Neural cell (in vitro differentiated cells): ENCODE measurements around the gene MAP1LC3B2. TPM values are rescaled to one million over a fixed set of nuclear protein-coding genes. Genes with fewer than 3 reads are reported as not detected.

Experiments used
- H2AFZ ChIP-seq: fragments of 200-600, 300-800 bp; sonication (generic), shearing (Covaris generic); 2 replicates; pipeline ENCODE4 v1.6.0; 2014; ENCODE audit warnings: low read depth, mild to moderate bottlenecking, antibody characterized with exemption, low read length, moderate library complexity
- H3F3A ChIP-seq: fragments of 200-600 bp; shearing (Covaris generic); 2 replicates; pipeline ENCODE4 v1.6.1; 2016; ENCODE audit warnings: mild to moderate bottlenecking, moderate library complexity, mixed read lengths, antibody characterized with exemption, low read length; ENCODE audit not compliant: insufficient read depth, poor library complexity, severe bottlenecking
- H3K27ac ChIP-seq: fragments of 200-600, 300-800 bp; sonication (generic), shearing (Covaris generic); 2 replicates; pipeline ENCODE4 v1.5.1; 2014; ENCODE audit warnings: mild to moderate bottlenecking, low read length, moderate library complexity
- H3K27me3 ChIP-seq: fragments of 300-800, 200-600 bp; sonication (generic), shearing (Covaris generic); 2 replicates; pipeline ENCODE4 v1.6.0; 2014; ENCODE audit warnings: mild to moderate bottlenecking, low read depth, low read length, moderate library complexity; ENCODE audit not compliant: insufficient read depth
- H3K36me3 ChIP-seq: fragments of 300-800, 200-600 bp; sonication (generic), shearing (Covaris generic); 2 replicates; pipeline ENCODE4 v1.5.1; 2014; ENCODE audit warnings: mild to moderate bottlenecking, antibody characterized with exemption, low read length, moderate library complexity; ENCODE audit not compliant: insufficient read depth
- H3K4me2 ChIP-seq: fragments of 300-800, 200-600 bp; sonication (generic), shearing (Covaris generic); 2 replicates; pipeline ENCODE4 v1.6.0; 2014; ENCODE audit warnings: mild to moderate bottlenecking, low read length
- H3K4me3 ChIP-seq: fragments of 300-800, 200-600 bp; sonication (generic), shearing (Covaris generic); 2 replicates; pipeline ENCODE4 v1.5.1; 2014; ENCODE audit warnings: mild to moderate bottlenecking, low read length, moderate library complexity
- H3K79me2 ChIP-seq: fragments of 200-600 bp; shearing (Covaris generic); replicated peaks from 2 replicates; pipeline ENCODE4 v1.6.0; 2014; ENCODE audit warnings: mild to moderate bottlenecking, low read length, moderate library complexity; ENCODE audit not compliant: insufficient read depth
- H3K9ac ChIP-seq: fragments of 300-800, 200-600 bp; sonication (generic), shearing (Covaris generic); 2 replicates; pipeline ENCODE4 v1.6.1; 2016; ENCODE audit warnings: mild to moderate bottlenecking, low read length, mixed read lengths
- H3K9me2 ChIP-seq: fragments of 200-600 bp; shearing (Covaris generic); 2 replicates; pipeline ENCODE4 v1.6.1; 2016; ENCODE audit warnings: mild to moderate bottlenecking, low read length, mixed read lengths; ENCODE audit not compliant: insufficient read depth
- H3K9me3 ChIP-seq: fragments of 200-600, 300-800 bp; sonication (generic), shearing (Covaris generic); 2 replicates; pipeline ENCODE4 v1.6.1; 2016; ENCODE audit warnings: mild to moderate bottlenecking, mixed run types, low read length, moderate library complexity, mixed read lengths
- H4K20me1 ChIP-seq: fragments of 200-600 bp; shearing (Covaris generic); 2 replicates; pipeline ENCODE4 v1.6.1; 2016; ENCODE audit warnings: mild to moderate bottlenecking, mixed run types; ENCODE audit not compliant: insufficient read depth
- CTCF ChIP-seq: fragments of 450-650 bp; IDR thresholded peaks from 2 replicates; pipeline ENCODE4 v1.5.1; 2014; ENCODE audit warnings: antibody characterized with exemption, mild to moderate bottlenecking, moderate library complexity; ENCODE audit not compliant: poor library complexity, severe bottlenecking
- EP300 ChIP-seq: fragments of 450-650 bp; conservative IDR thresholded peaks from 2 replicates; pipeline ENCODE4 v1.6.1; 2014; ENCODE audit warnings: antibody characterized with exemption, mild to moderate bottlenecking, moderate library complexity; ENCODE audit not compliant: poor library complexity, severe bottlenecking
- EZH2 ChIP-seq: fragments of 200-600, 300-800 bp; shearing (Covaris generic), sonication (generic); IDR thresholded peaks from 2 replicates; pipeline ENCODE4 v1.6.1; 2014; ENCODE audit warnings: antibody characterized with exemption, low read length, borderline replicate concordance, mild to moderate bottlenecking; ENCODE audit not compliant: insufficient read depth, poor library complexity, severe bottlenecking
- MXI1 ChIP-seq: fragments of 450-650 bp; conservative IDR thresholded peaks from 2 replicates; pipeline ENCODE4 v1.6.1; 2014; ENCODE audit warnings: antibody characterized with exemption, mild to moderate bottlenecking; ENCODE audit not compliant: poor library complexity, severe bottlenecking
- POLR2AphosphoS5 ChIP-seq: IDR thresholded peaks from 2 replicates; pipeline ENCODE4 v1.6.1; 2012
- RAD21 ChIP-seq: fragments of 450-650 bp; conservative IDR thresholded peaks from 2 replicates; pipeline ENCODE4 v1.6.1; 2014; ENCODE audit warnings: antibody characterized with exemption, mild to moderate bottlenecking, moderate library complexity
- REST ChIP-seq: IDR thresholded peaks from 2 replicates; pipeline ENCODE4 v1.6.1; 2012; ENCODE audit warnings: borderline replicate concordance
- SMC3 ChIP-seq: fragments of 450-650 bp; conservative IDR thresholded peaks from 2 replicates; pipeline ENCODE4 v1.6.1; 2014; ENCODE audit warnings: antibody characterized with exemption, mild to moderate bottlenecking, moderate library complexity; ENCODE audit not compliant: poor library complexity
- TAF1 ChIP-seq: IDR thresholded peaks from 2 replicates; pipeline ENCODE4 v1.6.1; 2012; ENCODE audit warnings: low read depth
- polyA plus RNA-seq: library from polyadenylated mRNA; depleted of rRNA; stranded (reverse); fragments of >200 nt; gene quantifications from 2 replicates; pipeline ENCODE4 v1.2.3, GENCODE V29; 2014

Gene MAP1LC3B2
- polyA plus RNA-seq, 1 donor from 2014 or later, result 3.9 TPM

DNA sequence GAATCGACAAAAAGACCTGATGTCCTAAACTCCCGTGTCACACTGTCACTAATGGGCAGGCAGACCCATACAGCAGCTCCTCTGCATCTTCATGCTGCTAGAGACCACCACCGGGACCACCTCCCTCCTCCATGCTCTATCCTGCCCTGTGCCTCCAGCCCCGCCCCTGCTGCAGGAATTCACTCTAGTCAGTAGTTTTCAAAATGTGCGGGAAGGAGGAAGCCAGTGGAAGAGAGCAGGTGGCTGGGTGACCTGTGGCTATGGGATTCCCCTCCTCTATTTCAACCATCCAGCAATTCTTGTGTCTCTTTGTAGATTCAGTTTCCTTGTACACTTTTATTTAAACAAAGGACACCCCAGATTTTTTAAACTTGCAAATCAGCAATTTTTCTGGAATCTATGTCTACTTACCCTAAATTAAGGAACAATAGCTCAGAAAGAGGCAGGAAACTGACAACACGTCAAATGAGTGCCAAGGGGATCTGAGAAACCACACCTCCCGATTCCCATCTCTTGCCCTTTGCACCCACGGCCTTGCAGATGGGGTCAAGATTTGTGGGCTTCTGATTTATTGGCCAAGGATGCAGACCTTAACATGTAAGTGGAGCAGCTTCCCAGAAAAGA is 20.4 kb upstream of the MAP1LC3B2 start:
- H3K27me3 ChIP-seq, result no peaks in the 10 kb centered on the region
- H3K9me3 ChIP-seq, result no peaks in the 10 kb centered on the region
- H3K9ac ChIP-seq, result no peak overlapping the region
- H3K79me2 ChIP-seq, result no peaks in the 10 kb centered on the region
- H3K4me3 ChIP-seq, result no peak overlapping the region
- H3K9me2 ChIP-seq, result no peaks in the 10 kb centered on the region
- no peak overlapping the region for H3K4me2 ChIP-seq
- H3K27ac ChIP-seq, result no peak overlapping the region
- no peaks in the 10 kb centered on the region for H3K36me3 ChIP-seq
- H2AFZ ChIP-seq, result no peak overlapping the region
- H4K20me1 ChIP-seq, result no peaks in the 10 kb centered on the region
- TF ChIP-seq POLR2AphosphoS5, result no peak
- H3F3A ChIP-seq, result no peaks in the 10 kb centered on the region

- Histone ChIP-seq H3K9me3 (no peaks in the 10 kb centered on the region), H3K27me3 (no peaks in the 10 kb centered on the region), H4K20me1 (no peaks in the 10 kb centered on the region), H3K9ac (no peak overlapping the region), H3K79me2 (no peaks in the 10 kb centered on the region), H2AFZ (no peak overlapping the region), H3K27ac (no peak overlapping the region), H3F3A (no peaks in the 10 kb centered on the region), H3K9me2 (no peaks in the 10 kb centered on the region), H3K4me3 (no peak overlapping the region), H3K4me2 (no peak overlapping the region), H3K36me3 (no peaks in the 10 kb centered on the region)
- TF ChIP-seq TAF1, result no peak
- TF ChIP-seq EP300, result no peak
- TF ChIP-seq SMC3, result no peak
- TF ChIP-seq POLR2AphosphoS5, result no peak
- no peak for TF ChIP-seq RAD21
- no peak for TF ChIP-seq EZH2
- TF ChIP-seq REST, result no peak
- TF ChIP-seq MXI1, result no peak
- TF ChIP-seq CTCF, result no peak
Measured at GRCh38 chr12:116539361-116539771, 19.8 kb upstream of the MAP1LC3B2 start.
